Renal cortex interstitium (tissue), 15 donors: ENCODE results near the gene SOX13. TPM values are rescaled to one million over a fixed set of nuclear protein-coding genes. Genes with fewer than 3 reads are reported as not detected.

ENCODE experiments used
- DNase-seq, 11 donors: peaks; one replicate each; pipeline ENCODE4 v3.0.0-alpha.2; 2013; ENCODE audit warnings: low read depth in 9 of 11, low spot score in 4 of 11; ENCODE audit errors: extremely low read depth in 1 of 11
- long read RNA-seq, 16 experiments: transcript quantifications; one replicate each; lab custom pipeline, GENCODE V29; 2026
- polyA plus RNA-seq, 3 donors: library from polyadenylated mRNA; unstranded; fragments of 120-200 nt; gene quantifications; one replicate each; pipeline ENCODE4 v1.2.1, GENCODE V29; 2013; ENCODE audit not compliant: insufficient read length in 3 of 3

Gene SOX13
- polyA plus RNA-seq: 10 to 100 TPM; 40.8 to 57.4 (median 53.9) TPM
- long read RNA-seq, donor 1, partial matches to known transcripts: 0 of 2 reads
- long read RNA-seq, donor 1, other reads (novel, unspliced or antisense): 0 of 2 reads
- long read RNA-seq, donor 2: 0 reads
- long read RNA-seq, donor 3, partial matches to known transcripts: 0 of 5 reads
- long read RNA-seq, donor 3, other reads (novel, unspliced or antisense): 0 of 5 reads
- long read RNA-seq, donor 4, partial matches to known transcripts: 0 of 2 reads
- long read RNA-seq, donor 4, other reads (novel, unspliced or antisense): 0 of 2 reads
- long read RNA-seq, donor 5: 0 reads
- long read RNA-seq, donor 6, partial matches to known transcripts: 0 of 5 reads
- long read RNA-seq, donor 6, other reads (novel, unspliced or antisense): 0 of 5 reads
- long read RNA-seq, donor 7, partial matches to known transcripts: 0 of 5 reads
- long read RNA-seq, donor 7, other reads (novel, unspliced or antisense): 0 of 5 reads
- long read RNA-seq, donor 8, partial matches to known transcripts: 0 of 3 reads
- long read RNA-seq, donor 8, other reads (novel, unspliced or antisense): 0 of 3 reads
- long read RNA-seq, donor 9: 0 reads
- long read RNA-seq, donor 10, transcript SOX13-202 (7 exons, 3,525 nt): major isoform, 5 of 7 reads
- long read RNA-seq, donor 10, partial matches to known transcripts: 0 of 7 reads
- long read RNA-seq, donor 10, other reads (novel, unspliced or antisense): 0 of 7 reads
- long read RNA-seq, donor 11, partial matches to known transcripts: 0 of 5 reads
- long read RNA-seq, donor 11, other reads (novel, unspliced or antisense): 0 of 5 reads
- long read RNA-seq, donor 12, partial matches to known transcripts: 0 of 1 reads
- long read RNA-seq, donor 12, other reads (novel, unspliced or antisense): 0 of 1 reads
- long read RNA-seq, donor 13, partial matches to known transcripts: 0 of 3 reads
- long read RNA-seq, donor 13, other reads (novel, unspliced or antisense): 0 of 3 reads
- long read RNA-seq, donor 14, partial matches to known transcripts: 0 of 1 reads
- long read RNA-seq, donor 14, other reads (novel, unspliced or antisense): 0 of 1 reads
- long read RNA-seq, donor 15: 0 reads
- long read RNA-seq, donor 16, transcript SOX13-202 (7 exons, 3,525 nt): major isoform, 6 of 21 reads
- long read RNA-seq, donor 16, transcript SOX13-203 (14 exons, 3,587 nt): minor isoform, 5 of 21 reads
- long read RNA-seq, donor 16, partial matches to known transcripts: 0 of 21 reads
- long read RNA-seq, donor 16, other reads (novel, unspliced or antisense): 8 of 21 reads

DNA sequence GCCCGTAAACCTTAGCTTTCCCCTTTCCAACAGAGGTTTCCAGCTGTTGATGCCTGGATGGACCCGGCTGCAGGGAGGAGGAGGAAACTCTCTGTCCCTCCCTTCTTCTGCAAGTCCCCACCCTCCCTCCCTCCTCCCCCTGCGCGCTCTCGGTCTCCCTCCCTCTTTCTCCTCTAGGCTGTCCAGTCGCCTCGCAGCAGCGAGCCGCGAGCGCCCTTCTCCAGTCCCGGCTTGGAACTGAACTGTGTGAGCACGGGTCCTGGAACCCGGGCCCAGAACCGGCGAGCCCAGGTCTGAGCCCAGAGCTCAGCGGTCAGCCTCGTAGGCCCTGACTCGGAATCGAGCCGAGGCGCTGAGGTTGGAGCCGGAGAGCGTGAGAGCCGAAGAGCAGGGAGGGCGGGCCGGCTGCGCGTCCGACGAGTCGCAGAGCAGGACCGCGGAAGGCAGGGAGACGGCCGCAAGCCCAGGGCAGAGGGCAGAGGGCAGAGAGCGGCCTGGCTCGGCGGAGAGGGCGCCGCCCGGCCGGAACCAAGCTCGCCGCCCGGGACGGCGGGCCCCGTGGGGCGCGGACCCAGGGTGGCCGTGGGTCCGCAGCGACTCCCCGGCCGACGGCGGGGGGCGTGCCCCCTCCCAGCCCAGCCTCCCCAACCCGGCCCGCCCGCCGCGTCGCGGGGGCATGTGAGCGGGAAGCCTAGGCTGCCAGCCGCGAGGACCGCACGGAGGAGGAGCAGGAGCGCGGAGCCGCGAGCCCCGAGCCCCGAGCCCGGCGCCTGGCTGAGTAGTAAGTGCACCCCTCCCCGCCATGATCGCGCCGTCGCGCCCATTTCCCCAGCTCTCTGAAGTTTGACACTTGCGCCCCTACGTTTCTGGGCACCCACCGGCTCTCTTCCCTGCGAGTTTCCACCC is at the start of gene SOX13:
Gene SOX13, plus strand, starts transcription at position 185 of the 906 bp plus-strand sequence. CDS start 39,801 bp downstream, outside the sequence.
- peak; percentile 71 to 91 (median 86) for DNase-seq

DNA sequence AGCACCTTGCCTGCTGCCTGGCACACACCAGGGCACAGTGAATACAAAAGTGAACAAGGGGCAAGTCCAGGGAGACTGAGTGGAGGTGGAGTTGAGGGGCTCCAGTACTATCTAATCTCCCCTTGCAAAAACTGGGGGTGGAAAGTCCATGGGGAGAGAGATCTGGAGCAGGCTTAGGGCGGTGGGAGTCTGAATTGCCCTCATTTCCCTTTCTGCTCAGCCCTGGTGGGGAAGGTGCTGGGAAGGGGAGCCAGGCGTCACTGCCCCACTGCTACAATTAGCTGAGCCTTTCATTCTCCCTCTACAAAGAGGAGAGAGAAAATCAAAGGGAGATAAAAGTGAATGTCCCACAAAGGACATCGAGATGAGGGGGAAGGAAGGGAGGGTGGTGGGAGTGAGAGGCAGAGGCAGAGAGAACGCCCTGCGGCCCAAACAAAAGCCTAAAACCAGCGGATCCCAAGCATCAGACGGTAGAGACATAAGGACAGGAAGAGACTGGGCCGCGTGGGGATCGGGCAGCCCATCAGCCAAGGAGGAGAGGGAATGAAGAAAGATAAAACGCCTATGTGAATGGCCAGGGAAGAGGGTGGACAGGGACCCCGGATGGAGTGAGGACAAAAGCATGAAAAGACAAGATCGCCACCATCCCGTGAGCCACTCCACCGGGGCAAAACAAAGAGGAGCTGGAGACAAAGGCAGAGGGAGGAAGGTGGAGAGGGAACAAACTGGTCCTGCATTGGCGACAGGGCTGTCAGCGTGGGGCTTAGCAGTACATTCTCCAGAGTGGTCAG is 46.8 kb upstream of the SOX13 start:
- DNase-seq: no peak

GRCh38 chr1:204027446-204027845 is 45.5 kb upstream of the SOX13 start:
- no peak for DNase-seq

DNA sequence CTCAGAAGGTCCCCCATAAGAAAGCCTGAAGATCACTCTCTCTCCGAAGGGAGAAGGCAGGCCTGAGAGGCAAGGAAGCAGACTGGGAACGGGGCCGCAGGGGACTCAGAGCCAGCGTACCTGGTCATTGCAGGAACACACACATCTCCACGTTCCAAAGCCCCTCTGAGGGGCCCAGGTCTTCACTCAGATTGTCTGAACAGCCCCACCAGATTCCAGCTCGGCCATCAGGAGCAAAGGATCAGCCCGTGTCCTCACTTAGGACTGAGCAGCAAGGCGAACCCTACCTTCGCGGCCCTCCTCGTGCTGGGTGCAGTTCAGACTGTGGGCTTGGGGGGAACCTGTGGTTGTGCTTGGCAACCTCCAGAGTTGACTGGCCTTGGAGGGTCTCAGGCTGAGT is 43.9 kb upstream of the SOX13 start:
- DNase-seq: no peak

DNA sequence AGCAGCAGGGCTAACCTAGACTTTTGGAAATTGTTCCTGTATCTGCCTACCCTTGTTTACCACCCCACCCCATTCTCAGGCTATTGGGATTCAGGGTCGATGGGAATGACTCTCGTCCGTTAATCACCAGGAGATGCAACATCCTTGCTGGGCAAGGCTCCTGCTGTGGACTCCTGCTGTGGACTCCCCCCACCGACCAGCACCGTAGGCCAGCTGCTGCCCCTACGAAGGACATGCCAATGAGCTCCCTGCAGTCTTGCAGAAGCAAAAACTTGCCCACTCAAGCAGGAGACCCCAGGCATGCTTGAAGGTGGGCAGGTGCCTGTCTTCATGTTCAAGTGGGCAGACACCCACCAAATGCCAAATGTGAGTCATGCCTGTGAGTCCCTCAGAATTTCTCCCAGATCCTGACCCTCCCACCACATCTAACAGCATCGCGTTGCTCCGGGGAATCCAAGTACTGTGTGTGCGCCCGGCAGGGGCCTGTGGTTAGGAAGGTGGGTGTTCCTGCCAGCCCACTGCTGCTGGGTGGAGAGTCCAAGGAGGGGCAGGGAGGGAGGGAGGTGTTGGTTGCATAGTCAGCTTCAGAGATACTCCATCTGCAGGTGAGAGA is 41.7 kb upstream of the SOX13 start:
- DNase-seq: no peak

DNA sequence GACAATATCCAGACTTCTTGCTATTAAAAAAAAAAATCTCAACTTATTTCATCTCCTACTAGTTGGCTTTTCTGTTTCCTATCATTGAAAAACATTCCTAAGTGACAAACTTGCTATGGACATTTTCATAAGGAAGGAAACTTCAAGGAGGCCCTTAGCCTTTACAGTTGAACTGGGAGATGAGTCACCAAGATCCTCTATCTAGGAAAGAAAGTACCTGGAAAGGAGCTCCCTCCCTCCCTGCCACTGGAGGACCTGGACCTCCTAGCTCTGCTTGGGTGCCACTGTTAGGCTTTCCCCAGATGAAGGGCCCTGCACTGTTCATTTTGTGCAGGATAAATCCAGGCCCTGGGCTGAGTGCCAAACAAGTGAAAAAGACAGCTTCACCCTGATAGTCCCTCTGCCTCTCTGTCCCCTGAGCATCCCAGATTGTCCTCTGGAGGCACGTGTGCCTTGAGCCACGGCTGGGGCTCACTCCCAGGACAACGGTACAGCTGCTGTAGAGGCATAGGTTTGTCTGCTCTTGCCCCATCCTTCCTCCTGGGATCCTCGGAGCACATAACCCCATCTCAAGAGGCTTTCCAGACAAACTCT is 40.2 kb upstream of the SOX13 start:
- DNase-seq: no peak

DNA sequence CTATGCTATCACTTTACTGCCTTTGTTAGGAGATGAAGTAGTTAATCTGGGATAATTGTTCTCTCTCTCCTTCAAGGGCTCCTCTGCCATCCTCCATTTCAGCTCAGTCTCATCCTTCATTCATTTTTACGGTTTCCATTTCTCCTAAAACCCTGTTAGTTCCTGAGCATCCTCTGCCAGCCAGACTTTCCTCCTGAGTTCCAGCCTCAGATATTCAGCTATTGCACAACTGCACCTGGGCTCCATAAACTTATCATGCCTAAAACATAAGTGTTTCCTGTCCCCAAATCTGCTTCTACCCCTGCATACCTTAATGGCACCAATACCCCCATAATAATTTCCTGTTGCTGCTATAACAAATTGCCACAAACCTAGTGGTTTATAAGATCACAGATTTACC is 39.6 kb upstream of the SOX13 start:
- DNase-seq: no peak

- no peak for DNase-seq
Measured at GRCh38 chr1:204036882-204037655, 35.8 kb upstream of the SOX13 start.

DNA sequence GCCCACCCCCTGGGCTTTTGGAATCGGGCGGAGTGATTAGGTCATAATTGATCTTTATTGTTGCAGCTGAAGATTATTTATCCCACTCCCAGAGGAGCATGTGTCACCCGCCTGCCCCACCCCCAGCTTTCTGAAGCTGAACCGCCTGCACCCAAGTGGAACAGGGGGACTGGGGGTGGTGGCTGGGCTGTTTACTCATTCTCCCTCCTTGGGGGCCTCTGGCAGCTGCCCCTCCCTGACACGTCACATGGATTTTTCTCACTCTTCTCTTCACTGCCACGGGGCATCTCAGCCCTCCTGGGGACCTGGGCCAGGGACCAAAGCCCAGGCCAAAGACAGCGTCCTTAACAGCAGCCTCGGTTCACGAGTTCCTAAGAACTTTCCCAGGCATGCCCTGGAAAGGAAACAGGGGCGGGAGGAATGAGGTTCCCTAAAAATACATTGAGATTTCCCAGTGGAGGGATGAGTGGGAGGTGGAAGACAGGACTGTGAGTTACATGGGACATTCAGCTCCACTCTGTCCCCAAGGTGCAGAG is 31.6 kb upstream of the SOX13 start:
- peak in 3 of 11 donors; percentile 18 to 35 (median 20) for DNase-seq

- DNase-seq: no peak
Measured at GRCh38 chr1:204041803-204042505, 31.0 kb upstream of the SOX13 start.

DNA sequence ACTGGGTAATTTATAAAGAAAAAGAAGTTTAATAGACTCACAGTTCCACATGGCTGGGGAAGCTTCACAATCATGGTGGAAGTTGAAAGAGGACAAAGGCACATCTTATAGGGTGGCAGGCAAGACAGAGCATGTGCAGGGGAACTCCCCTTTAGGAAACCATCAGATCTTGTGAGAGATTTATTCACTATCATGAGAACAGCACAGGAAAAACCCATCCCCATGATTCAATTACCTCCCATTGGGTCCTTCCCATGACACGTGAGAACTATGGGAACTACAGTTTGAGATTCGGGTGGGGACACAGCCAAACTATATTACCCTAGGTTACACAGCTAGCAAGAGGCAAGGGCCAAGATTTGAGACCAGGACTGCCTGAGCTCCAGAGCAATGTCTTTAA is 30.4 kb upstream of the SOX13 start:
- no peak for DNase-seq

DNA sequence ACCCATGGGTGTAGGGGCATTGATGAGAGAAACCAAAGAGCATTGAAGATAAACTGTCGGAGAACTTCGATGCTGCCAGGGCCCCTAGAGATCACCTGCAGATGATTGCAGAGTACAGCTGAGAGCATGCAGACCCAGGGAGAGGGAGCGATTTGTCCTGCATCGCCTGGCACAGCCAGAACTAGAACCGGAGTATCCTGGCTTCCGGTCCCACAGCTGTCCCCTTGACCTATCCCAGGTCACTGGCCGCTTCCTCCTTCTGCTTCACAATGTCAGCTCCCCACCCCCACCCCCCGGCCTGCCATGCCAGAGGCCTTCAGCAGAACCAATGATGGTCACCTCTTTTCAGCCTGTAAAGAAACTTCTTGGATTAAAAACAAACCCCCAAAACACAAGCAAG is 29.2 kb upstream of the SOX13 start:
- no peak for DNase-seq

DNA sequence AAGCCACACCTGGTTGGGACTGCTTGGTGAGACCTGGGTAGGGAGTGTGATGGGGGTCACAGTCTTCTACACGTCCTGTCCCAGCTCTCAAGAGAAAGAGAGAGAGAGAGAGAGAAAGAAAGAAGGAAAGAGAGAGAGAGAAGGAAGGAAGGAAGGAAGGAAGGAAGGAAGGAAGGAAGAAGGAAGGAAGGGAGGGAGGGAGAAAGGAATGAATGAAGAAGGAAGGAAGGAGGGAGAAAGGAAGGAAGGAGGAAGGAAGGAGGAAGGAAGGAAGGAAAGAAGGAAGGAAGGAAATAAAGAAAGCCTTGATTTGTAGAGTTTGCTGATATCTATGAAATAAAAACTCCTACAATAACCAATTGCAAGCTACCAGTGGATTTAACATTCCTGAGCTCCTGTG is 28.5 kb upstream of the SOX13 start:
- DNase-seq: no peak

- no peak for DNase-seq
Measured at GRCh38 chr1:204045430-204045829, 27.5 kb upstream of the SOX13 start.

DNA sequence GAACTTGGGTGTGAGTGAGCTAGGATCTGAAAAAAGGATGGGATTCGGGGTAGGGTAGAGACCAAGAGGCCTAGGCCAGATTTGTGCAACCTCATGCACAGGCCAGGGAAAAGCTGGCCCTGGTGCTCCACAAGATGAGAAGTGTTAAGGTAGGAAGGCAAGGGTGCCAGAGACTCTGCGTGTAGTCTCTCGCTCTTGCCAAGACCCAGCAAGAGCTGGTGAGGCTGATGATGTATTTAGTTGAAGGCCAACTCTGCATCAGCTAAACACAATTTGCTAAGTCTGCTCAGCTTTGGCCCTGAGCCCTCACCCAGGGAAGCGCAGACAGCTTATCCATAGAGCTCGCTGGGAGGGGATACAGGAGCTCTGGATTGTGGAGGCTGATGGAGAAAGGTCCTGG is 26.6 kb upstream of the SOX13 start:
- DNase-seq: no peak
